ENCODE data around the gene SNCB.

Gene SNCB

DNA sequence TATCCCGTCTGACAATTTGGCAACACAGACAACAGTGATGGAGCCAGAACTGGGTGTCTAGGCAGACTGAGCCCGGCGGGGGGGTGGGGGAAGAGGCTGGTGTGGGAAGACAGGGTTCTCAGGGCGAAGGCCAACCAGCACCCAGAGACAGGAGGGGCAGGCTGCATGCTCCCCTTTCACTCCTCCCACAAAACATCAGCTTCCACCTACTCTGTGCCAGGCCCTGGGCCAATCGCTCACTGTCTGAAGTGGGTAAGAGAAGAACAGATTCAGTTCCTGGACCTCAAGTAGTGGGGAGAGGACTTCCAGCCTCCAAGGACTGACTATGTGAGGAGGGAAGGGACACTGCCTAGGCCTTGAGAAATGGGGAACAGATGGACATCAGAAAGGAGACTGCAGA, 2.8 kb downstream of the SNCB start:
- TF ChIP-seq, protein P1, sequence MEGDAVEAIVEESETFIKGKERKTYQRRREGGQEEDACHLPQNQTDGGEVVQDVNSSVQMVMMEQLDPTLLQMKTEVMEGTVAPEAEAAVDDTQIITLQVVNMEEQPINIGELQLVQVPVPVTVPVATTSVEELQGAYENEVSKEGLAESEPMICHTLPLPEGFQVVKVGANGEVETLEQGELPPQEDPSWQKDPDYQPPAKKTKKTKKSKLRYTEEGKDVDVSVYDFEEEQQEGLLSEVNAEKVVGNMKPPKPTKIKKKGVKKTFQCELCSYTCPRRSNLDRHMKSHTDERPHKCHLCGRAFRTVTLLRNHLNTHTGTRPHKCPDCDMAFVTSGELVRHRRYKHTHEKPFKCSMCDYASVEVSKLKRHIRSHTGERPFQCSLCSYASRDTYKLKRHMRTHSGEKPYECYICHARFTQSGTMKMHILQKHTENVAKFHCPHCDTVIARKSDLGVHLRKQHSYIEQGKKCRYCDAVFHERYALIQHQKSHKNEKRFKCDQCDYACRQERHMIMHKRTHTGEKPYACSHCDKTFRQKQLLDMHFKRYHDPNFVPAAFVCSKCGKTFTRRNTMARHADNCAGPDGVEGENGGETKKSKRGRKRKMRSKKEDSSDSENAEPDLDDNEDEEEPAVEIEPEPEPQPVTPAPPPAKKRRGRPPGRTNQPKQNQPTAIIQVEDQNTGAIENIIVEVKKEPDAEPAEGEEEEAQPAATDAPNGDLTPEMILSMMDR (IDR thresholded peaks at IDR 0.05; ENCODE audit: low read depth, low read length), result no peak
- DNase-seq (ENCODE audit: extremely low read depth, low read depth), result no peak

GRCh38 chr5:176626876-176627236, 3.5 kb downstream of the SNCB start:
- TF ChIP-seq, protein P1 (IDR thresholded peaks at IDR 0.05; ENCODE audit: low read depth, low read length), result no peak
- DNase-seq (ENCODE audit: extremely low read depth, low read depth), result no peak

GRCh38 chr5:176625966-176626875, 4.1 kb downstream of the SNCB start:
- no peak for DNase-seq (ENCODE audit: extremely low read depth, low read depth)
- TF ChIP-seq, protein P1 (IDR thresholded peaks at IDR 0.05; ENCODE audit: low read depth, low read length), result no peak

DNA sequence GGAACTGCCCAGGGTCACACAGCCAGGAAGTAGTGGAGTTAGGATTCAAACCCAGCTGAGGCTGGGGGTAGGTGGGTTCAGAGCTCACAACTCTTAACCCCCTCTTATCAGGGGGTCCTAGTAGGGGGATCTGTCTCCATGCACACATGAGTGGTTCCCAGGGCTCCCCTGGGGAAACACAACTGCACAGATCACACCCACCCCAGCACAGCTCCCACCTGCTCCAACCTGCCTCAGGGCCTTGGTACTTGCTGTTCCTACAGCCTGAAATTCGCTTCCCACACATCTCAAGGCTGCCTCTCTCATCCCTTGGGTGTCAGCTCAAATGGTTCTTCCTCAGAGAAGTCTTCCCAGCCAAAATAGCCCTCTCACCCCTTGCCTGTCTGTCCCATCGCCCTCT, 4.8 kb downstream of the SNCB start:
- TF ChIP-seq, protein P1 (IDR thresholded peaks at IDR 0.05; ENCODE audit: low read depth, low read length), result no peak

DNA sequence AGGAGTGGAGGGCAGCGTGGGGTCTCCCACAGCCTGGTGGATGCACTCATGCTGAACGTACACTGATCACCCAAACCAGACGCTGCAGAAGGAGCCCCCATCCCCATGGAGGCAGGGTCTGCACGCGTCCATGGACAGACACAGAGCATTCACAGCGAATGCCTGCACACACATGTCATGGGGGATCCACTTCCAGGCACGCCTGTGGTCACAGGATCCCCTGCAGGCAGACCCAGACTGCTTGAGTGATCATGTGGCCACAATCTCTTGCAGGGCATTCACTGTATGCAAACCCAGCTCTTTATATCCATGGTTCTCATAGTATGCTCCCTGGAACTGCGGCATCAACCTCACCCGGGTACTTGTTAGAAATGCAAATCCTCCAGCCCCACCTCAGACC, 5.4 kb downstream of the SNCB start:
- TF ChIP-seq, protein P1 (IDR thresholded peaks at IDR 0.05; ENCODE audit: low read depth, low read length), result no peak
- DNase-seq (ENCODE audit: extremely low read depth, low read depth), result no peak

More for the DNA sequence above, 4.8 kb downstream of the SNCB start:
- DNase-seq (ENCODE audit: extremely low read depth, low read depth), result no peak

GRCh38 chr5:176624142-176624541, 6.2 kb downstream of the SNCB start:
- TF ChIP-seq, protein P1 (IDR thresholded peaks at IDR 0.05; ENCODE audit: low read depth, low read length), result no peak

DNA sequence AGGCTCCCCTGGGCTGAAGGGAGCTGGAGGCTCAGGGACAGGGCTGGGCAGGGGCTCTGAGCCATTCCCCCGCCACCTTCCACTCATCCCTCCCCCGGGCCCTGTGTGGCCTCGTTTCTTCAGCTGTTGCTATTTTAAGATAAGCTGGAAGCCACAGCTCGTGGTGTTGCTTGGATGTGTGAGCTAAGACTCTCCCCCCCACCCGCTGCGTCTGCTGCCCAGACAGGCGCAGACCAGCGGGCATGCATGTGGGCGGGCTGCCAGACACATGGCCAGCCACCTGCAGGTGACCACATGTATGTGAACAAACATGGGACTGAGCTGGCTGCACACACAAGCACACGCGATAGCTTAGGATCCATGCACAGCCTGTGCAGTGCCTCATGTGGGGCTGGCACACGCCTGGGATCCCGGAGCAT, 8.7 kb downstream of the SNCB start:
- no peak for DNase-seq (ENCODE audit: extremely low read depth, low read depth)
- TF ChIP-seq, protein P1 (IDR thresholded peaks at IDR 0.05; ENCODE audit: low read depth, low read length), result no peak

More at GRCh38 chr5:176624142-176624541, 6.2 kb downstream of the SNCB start:
- DNase-seq (ENCODE audit: extremely low read depth, low read depth), result no peak
